ENCODE measurements around the gene SNX11.
A peak's percentile ranks its signal among the peaks of the same experiment; 100 is the strongest.

SNX11 gene

DNA sequence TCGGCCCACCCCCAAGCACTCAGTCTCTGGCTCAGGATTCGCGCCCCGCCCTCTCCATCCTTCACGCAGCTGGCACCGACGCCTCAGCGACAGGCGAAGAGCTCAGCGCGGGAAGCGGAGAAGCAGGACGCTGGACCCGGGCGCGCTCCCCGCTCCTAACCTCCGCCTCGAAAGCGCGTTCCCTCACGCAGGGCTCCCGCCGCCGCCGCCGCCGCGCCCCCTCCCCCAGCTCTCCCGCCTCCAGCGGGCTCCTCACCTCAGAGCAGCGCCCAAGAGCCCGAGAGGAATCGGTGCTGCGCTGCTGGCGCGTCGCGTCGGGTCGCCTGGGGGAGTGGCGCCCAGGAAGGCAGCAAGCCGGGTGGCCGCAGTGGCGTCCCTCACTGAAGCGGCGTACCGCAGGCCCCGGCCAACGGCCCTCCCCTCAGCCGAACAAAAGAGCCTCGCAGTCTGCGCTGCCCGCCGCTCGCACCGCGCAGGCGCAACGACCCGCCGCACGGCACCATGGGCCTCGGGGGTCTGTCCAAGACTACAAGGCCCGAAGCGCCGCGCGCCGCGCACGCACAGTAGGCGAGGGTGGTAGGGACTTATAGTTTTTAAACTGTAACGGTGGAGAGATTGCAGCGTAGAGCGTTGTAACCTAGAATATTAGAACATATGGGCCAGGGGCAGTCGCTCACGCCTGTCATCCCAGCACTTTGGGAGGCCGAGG is 6.4 kb upstream of the SNX11 start, which contains the start of gene CBX1 (continued):
- TF ChIP-seq ZNF843 (tag by site-specific recombination; IDR thresholded peaks at IDR 0.05) = peak; percentile 34; the same call in 1 of the 2 replicates
- peak; percentile 83 for TF ChIP-seq ZNF777 (tag by site-specific recombination; IDR thresholded peaks at IDR 0.05; ENCODE audit: borderline replicate concordance)
- peak; percentile 29; the same call in 1 of the 2 replicates for TF ChIP-seq REPIN1 (tag by site-specific recombination; IDR thresholded peaks at IDR 0.05; ENCODE audit: low read depth)
- TF ChIP-seq KLF7 (tag by site-specific recombination; IDR thresholded peaks at IDR 0.05; ENCODE audit: borderline replicate concordance) = peak; percentile 33
- TF ChIP-seq, protein P1, sequence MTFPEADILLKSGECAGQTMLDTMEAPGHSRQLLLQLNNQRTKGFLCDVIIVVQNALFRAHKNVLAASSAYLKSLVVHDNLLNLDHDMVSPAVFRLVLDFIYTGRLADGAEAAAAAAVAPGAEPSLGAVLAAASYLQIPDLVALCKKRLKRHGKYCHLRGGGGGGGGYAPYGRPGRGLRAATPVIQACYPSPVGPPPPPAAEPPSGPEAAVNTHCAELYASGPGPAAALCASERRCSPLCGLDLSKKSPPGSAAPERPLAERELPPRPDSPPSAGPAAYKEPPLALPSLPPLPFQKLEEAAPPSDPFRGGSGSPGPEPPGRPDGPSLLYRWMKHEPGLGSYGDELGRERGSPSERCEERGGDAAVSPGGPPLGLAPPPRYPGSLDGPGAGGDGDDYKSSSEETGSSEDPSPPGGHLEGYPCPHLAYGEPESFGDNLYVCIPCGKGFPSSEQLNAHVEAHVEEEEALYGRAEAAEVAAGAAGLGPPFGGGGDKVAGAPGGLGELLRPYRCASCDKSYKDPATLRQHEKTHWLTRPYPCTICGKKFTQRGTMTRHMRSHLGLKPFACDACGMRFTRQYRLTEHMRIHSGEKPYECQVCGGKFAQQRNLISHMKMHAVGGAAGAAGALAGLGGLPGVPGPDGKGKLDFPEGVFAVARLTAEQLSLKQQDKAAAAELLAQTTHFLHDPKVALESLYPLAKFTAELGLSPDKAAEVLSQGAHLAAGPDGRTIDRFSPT (tag by site-specific recombination; IDR thresholded peaks at IDR 0.05) = peak; percentile 44; the same call in 1 of the 2 replicates
- peak; percentile 87 for TF ChIP-seq ZNF398 (tag by site-specific recombination; IDR thresholded peaks at IDR 0.05)
- TF ChIP-seq PBX3 (CRISPR knock-in tag; IDR thresholded peaks at IDR 0.05) = 0 out of 2 replicates have a peak, but pooled peaks have one; percentile 81
- 0 out of 2 replicates have a peak, but pooled peaks have one; percentile 64 for TF ChIP-seq ZSCAN16 (tag by site-specific recombination; IDR thresholded peaks at IDR 0.05)
- no peak for TF ChIP-seq ZNF596 (tag by site-specific recombination; IDR thresholded peaks at IDR 0.05)
- 0 out of 2 replicates have a peak, but pooled peaks have one; percentile 73 for TF ChIP-seq ZNF2 (tag by site-specific recombination; IDR thresholded peaks at IDR 0.05)
- 0 out of 2 replicates have a peak, but pooled peaks have one; percentile 14 for TF ChIP-seq ZFP37 (tag by site-specific recombination; IDR thresholded peaks at IDR 0.05)
- peak; percentile 98 for TF ChIP-seq ZNF76 (tag by site-specific recombination; IDR thresholded peaks at IDR 0.05; ENCODE audit: borderline replicate concordance, low read depth)
- TF ChIP-seq, protein P2, sequence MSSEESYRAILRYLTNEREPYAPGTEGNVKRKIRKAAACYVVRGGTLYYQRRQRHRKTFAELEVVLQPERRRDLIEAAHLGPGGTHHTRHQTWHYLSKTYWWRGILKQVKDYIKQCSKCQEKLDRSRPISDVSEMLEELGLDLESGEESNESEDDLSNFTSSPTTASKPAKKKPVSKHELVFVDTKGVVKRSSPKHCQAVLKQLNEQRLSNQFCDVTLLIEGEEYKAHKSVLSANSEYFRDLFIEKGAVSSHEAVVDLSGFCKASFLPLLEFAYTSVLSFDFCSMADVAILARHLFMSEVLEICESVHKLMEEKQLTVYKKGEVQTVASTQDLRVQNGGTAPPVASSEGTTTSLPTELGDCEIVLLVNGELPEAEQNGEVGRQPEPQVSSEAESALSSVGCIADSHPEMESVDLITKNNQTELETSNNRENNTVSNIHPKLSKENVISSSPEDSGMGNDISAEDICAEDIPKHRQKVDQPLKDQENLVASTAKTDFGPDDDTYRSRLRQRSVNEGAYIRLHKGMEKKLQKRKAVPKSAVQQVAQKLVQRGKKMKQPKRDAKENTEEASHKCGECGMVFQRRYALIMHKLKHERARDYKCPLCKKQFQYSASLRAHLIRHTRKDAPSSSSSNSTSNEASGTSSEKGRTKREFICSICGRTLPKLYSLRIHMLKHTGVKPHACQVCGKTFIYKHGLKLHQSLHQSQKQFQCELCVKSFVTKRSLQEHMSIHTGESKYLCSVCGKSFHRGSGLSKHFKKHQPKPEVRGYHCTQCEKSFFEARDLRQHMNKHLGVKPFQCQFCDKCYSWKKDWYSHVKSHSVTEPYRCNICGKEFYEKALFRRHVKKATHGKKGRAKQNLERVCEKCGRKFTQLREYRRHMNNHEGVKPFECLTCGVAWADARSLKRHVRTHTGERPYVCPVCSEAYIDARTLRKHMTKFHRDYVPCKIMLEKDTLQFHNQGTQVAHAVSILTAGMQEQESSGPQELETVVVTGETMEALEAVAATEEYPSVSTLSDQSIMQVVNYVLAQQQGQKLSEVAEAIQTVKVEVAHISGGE (tag by site-specific recombination; conservative IDR thresholded peaks at IDR 0.05; ENCODE audit: low read depth) = peak; percentile 54
- TF ChIP-seq ZEB2 (tag by site-specific recombination; IDR thresholded peaks at IDR 0.05) = peak; percentile 88; the same call in 1 of the 2 replicates
- TF ChIP-seq SP2 (tag by site-specific recombination; IDR thresholded peaks at IDR 0.05) = peak; percentile 82
- TF ChIP-seq, protein P3, sequence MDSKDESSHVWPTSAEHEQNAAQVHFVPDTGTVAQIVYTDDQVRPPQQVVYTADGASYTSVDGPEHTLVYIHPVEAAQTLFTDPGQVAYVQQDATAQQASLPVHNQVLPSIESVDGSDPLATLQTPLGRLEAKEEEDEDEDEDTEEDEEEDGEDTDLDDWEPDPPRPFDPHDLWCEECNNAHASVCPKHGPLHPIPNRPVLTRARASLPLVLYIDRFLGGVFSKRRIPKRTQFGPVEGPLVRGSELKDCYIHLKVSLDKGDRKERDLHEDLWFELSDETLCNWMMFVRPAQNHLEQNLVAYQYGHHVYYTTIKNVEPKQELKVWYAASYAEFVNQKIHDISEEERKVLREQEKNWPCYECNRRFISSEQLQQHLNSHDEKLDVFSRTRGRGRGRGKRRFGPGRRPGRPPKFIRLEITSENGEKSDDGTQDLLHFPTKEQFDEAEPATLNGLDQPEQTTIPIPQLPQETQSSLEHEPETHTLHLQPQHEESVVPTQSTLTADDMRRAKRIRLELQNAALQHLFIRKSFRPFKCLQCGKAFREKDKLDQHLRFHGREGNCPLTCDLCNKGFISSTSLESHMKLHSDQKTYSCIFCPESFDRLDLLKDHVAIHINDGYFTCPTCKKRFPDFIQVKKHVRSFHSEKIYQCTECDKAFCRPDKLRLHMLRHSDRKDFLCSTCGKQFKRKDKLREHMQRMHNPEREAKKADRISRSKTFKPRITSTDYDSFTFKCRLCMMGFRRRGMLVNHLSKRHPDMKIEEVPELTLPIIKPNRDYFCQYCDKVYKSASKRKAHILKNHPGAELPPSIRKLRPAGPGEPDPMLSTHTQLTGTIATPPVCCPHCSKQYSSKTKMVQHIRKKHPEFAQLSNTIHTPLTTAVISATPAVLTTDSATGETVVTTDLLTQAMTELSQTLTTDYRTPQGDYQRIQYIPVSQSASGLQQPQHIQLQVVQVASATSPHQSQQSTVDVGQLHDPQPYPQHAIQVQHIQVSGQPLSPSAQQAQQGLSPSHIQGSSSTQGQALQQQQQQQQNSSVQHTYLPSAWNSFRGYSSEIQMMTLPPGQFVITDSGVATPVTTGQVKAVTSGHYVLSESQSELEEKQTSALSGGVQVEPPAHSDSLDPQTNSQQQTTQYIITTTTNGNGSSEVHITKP (tag by site-specific recombination; IDR thresholded peaks at IDR 0.05) = peak; percentile 53
- no peak for TF ChIP-seq ZNF426 (tag by site-specific recombination; IDR thresholded peaks at IDR 0.05)
- 0 out of 2 replicates have a peak, but pooled peaks have one; percentile 11 for TF ChIP-seq EGR2 (tag by site-specific recombination; IDR thresholded peaks at IDR 0.05; ENCODE audit: low read depth)
- TF ChIP-seq KLF16 (tag by site-specific recombination; IDR thresholded peaks at IDR 0.05) = peak; percentile 85; the same call in 1 of the 2 replicates
- no peak for TF ChIP-seq ZNF544 (tag by site-specific recombination; IDR thresholded peaks at IDR 0.05)
- TF ChIP-seq, protein P4, sequence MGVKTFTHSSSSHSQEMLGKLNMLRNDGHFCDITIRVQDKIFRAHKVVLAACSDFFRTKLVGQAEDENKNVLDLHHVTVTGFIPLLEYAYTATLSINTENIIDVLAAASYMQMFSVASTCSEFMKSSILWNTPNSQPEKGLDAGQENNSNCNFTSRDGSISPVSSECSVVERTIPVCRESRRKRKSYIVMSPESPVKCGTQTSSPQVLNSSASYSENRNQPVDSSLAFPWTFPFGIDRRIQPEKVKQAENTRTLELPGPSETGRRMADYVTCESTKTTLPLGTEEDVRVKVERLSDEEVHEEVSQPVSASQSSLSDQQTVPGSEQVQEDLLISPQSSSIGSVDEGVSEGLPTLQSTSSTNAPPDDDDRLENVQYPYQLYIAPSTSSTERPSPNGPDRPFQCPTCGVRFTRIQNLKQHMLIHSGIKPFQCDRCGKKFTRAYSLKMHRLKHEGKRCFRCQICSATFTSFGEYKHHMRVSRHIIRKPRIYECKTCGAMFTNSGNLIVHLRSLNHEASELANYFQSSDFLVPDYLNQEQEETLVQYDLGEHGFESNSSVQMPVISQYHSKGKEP (tag by site-specific recombination; IDR thresholded peaks at IDR 0.05) = peak; percentile 30; the same call in 1 of the 2 replicates
- peak; percentile 32 for TF ChIP-seq SP3 (tag by site-specific recombination; IDR thresholded peaks at IDR 0.05)
- peak; percentile 38 for TF ChIP-seq ZBTB48 (tag by site-specific recombination; IDR thresholded peaks at IDR 0.05)
- peak; percentile 77 for TF ChIP-seq KLF10 (tag by site-specific recombination; IDR thresholded peaks at IDR 0.05)
